Spleen (tissue), 7 donors: ENCODE results near the gene CDX2.

Source experiments
- CTCF ChIP-seq, 11 experiments: fragments of 200-600 bp in 7 of 11; fragments of 450-650 bp in 4 of 11; sonication (generic) in 4 of 11; IDR thresholded peaks in 8 of 11; conservative IDR thresholded peaks in 3 of 11; 1 replicate in 7 of 11; 2 replicates in 4 of 11; pipeline versions ENCODE4 v1.4.0 to v1.8.0; 2016 to 2021; ENCODE audit warnings: antibody characterized with exemption in 11 of 11, inconsistent platforms in 4 of 11, mild to moderate bottlenecking in 1 of 11
- POLR2A ChIP-seq, 3 donors: fragments of 450-650 bp; IDR thresholded peaks; one replicate each; pipeline ENCODE4 v1.5.1; 2017; ENCODE audit warnings: antibody characterized with exemption in 3 of 3, mild to moderate bottlenecking in 1 of 3
- donor health status: DM: no; HTN: no; CAD: no; lungs with moderate emphysema.
- donor health status: DM: no; HTN: no; CAD: no.
- donor health status: DM: no; HTN: no; CAD: no.

DNA sequence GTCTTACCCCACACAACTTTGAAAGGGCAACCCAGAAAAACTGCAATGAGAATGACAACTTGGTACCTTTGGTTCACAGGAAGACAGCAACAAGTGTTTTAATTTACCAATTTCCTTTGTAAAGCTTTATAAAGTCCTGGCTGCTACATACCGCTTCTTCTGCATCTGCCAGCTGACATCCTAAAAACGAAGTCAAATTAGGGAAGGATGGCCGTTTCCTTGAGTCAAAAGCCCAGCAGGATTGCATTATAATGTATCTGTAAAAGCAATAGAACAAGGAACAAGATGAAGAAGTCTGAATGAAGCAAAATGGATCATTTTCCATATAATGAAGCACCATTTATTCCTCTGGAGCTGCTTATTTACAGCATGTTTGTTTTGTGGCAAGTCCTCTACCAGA is 45.2 kb upstream of the CDX2 start:
- TF ChIP-seq CTCF (IDR thresholded peaks at IDR 0.05 in 8 of 11, conservative IDR thresholded peaks at IDR 0.05 in 3 of 11), result no peak
- TF ChIP-seq POLR2A (IDR thresholded peaks at IDR 0.05), result no peak
